GM19468 (cell line): ENCODE results near the gene PTH1R.

ENCODE experiments used
- ATAC-seq: cut with Tn5 transposase; IDR thresholded peaks from one replicate; pipeline ENCODE4 v1.9.1; 2021; ENCODE audit warnings: mild to moderate bottlenecking, moderate library complexity, moderate number of reproducible peaks; ENCODE audit not compliant: unreplicated experiment; ENCODE audit errors: extremely low read depth

PTH1R gene

GRCh38 chr3:46938118-46938517, 60.6 kb downstream of the PTH1R start:
- ATAC-seq = no peak

- ATAC-seq = no peak
Observed at GRCh38 chr3:46939578-46940445, 62.3 kb downstream of the PTH1R start.

GRCh38 chr3:46942076-46942475, 64.6 kb downstream of the PTH1R start:
- no peak for ATAC-seq

- no peak for ATAC-seq
Observed at GRCh38 chr3:46942481-46943236, 65.1 kb downstream of the PTH1R start.

- no peak for ATAC-seq
Observed at GRCh38 chr3:46943237-46944187, 66.0 kb downstream of the PTH1R start.

GRCh38 chr3:46944191-46944590, 66.7 kb downstream of the PTH1R start:
- ATAC-seq = no peak

- ATAC-seq = no peak
Observed at GRCh38 chr3:46946416-46946815, 68.9 kb downstream of the PTH1R start.

GRCh38 chr3:46946856-46947545, 69.5 kb downstream of the PTH1R start:
- ATAC-seq = no peak

- ATAC-seq = no peak
Observed at GRCh38 chr3:46947546-46947901, 70.0 kb downstream of the PTH1R start.

- no peak for ATAC-seq
Observed at GRCh38 chr3:46947981-46948791, 70.7 kb downstream of the PTH1R start.

GRCh38 chr3:46948830-46949671, 71.5 kb downstream of the PTH1R start:
- ATAC-seq = no peak

GRCh38 chr3:46950177-46950576, 72.7 kb downstream of the PTH1R start:
- ATAC-seq = no peak

- no peak for ATAC-seq
Observed at GRCh38 chr3:46950650-46951241, 73.2 kb downstream of the PTH1R start.

GRCh38 chr3:46952813-46953212, 75.3 kb downstream of the PTH1R start:
- no peak for ATAC-seq
